Stomach (tissue), 9 donors: ENCODE data around the gene SLC26A1. TPM values are rescaled to one million over a fixed set of nuclear protein-coding genes. Genes with fewer than 3 reads are reported as not detected.

Experiments
- DNase-seq, 2 donors: peaks; one replicate each; pipeline versions ENCODE4 v3.0.0 to v3.0.0-alpha.2; 2013 to 2019
- H3K27ac ChIP-seq, 5 donors: fragments of 200-600 bp in 4 of 5; sonication (generic) in 4 of 5; one replicate each; pipeline ENCODE4 v1.5.1; 2013 to 2019; ENCODE audit warnings: mild to moderate bottlenecking in 1 of 5, moderate library complexity in 1 of 5
- H3K27me3 ChIP-seq, 3 donors: fragments of 200-600 bp; sonication (generic); one replicate each; pipeline ENCODE4 v1.5.1; 2017 to 2019; ENCODE audit warnings: mixed run types in 1 of 3
- H3K36me3 ChIP-seq, 4 donors: fragments of 200-600 bp; sonication (generic); 1 replicate in 3 of 4; 2 replicates in 1 of 4; pipeline ENCODE4 v1.5.1; 2016 to 2019
- H3K4me1 ChIP-seq, 4 donors: fragments of 200-600 bp; sonication (generic); one replicate each; pipeline ENCODE4 v1.5.1; 2016 to 2019
- H3K4me3 ChIP-seq, 4 donors: fragments of 200-600 bp; sonication (generic) in 3 of 4; one replicate each; pipeline ENCODE4 v1.5.1; 2016 to 2019; ENCODE audit warnings: mild to moderate bottlenecking in 1 of 4
- H3K9me3 ChIP-seq, 4 donors: fragments of 200-600 bp; sonication (generic); one replicate each; pipeline ENCODE4 v1.5.1; 2016 to 2019
- EP300 ChIP-seq: sonication (generic); formaldehyde crosslinking; IDR thresholded peaks from one replicate; pipeline ENCODE4 v1.6.1; 2017; ENCODE audit warnings: antibody characterized with exemption
- POLR2A ChIP-seq, 4 donors: fragments of 450-650 bp; IDR thresholded peaks; one replicate each; pipeline ENCODE4 v1.6.1; 2016; ENCODE audit warnings: antibody characterized with exemption in 4 of 4, control low read depth in 2 of 4, mild to moderate bottlenecking in 1 of 4, moderate library complexity in 1 of 4
- POLR2AphosphoS5 ChIP-seq, 3 donors: sonication (generic); formaldehyde crosslinking; IDR thresholded peaks; one replicate each; pipeline ENCODE4 v1.6.1; 2016; ENCODE audit warnings: antibody characterized with exemption in 3 of 3
- WGBS, 5 donors: extraction: QIAGEN DNeasy Blood & Tissue Kit in 3 of 5; methylation state at CpG; one replicate each; pipeline versions ENCODE4 v1.1.5 to v1.1.7; 2013 to 2018; 5-methylcytosine and 5-hydroxymethylcytosine counted together
- intact Hi-C: fragments of 100-400 bp; cut with DNase I; formaldehyde crosslinking; loops from one replicate; pipeline ENCODE4 v1.15.1; 2023; ENCODE audit warnings: low total_unique reads
- polyA plus RNA-seq, 3 donors: library from polyadenylated mRNA; stranded (reverse); fragments of 200-250 nt; gene quantifications; one replicate each; pipeline ENCODE4 v1.2.3, GENCODE V29; 2013
- total RNA-seq, 5 donors: library from RNA; depleted of rRNA; stranded (reverse); fragments of >200 nt; gene quantifications; one replicate each; pipeline versions ENCODE4 v1.1.0 to v1.2.3, GENCODE V29; 2014 to 2016
- TF ChIP-seq, protein P1 (sequence below), 7 experiments: fragments of 450-650 bp in 4 of 7; fragments of 200-600 bp in 3 of 7; sonication (generic) in 3 of 7; IDR thresholded peaks; one replicate each; pipeline ENCODE4 v1.5.1; 2016 to 2019; ENCODE audit warnings: antibody characterized with exemption in 7 of 7, control low read depth in 2 of 7, mild to moderate bottlenecking in 1 of 7
- donor health status: healthy with polysubstance abuse.
- donor health status: Bipolar disorder and iron deficiency.
- donor health status: healthy.

Gene SLC26A1
- total and polyA plus RNA-seq, 8 donors: 0.18 to 8.9 (median 3.5) TPM; not detected in 3

DNA sequence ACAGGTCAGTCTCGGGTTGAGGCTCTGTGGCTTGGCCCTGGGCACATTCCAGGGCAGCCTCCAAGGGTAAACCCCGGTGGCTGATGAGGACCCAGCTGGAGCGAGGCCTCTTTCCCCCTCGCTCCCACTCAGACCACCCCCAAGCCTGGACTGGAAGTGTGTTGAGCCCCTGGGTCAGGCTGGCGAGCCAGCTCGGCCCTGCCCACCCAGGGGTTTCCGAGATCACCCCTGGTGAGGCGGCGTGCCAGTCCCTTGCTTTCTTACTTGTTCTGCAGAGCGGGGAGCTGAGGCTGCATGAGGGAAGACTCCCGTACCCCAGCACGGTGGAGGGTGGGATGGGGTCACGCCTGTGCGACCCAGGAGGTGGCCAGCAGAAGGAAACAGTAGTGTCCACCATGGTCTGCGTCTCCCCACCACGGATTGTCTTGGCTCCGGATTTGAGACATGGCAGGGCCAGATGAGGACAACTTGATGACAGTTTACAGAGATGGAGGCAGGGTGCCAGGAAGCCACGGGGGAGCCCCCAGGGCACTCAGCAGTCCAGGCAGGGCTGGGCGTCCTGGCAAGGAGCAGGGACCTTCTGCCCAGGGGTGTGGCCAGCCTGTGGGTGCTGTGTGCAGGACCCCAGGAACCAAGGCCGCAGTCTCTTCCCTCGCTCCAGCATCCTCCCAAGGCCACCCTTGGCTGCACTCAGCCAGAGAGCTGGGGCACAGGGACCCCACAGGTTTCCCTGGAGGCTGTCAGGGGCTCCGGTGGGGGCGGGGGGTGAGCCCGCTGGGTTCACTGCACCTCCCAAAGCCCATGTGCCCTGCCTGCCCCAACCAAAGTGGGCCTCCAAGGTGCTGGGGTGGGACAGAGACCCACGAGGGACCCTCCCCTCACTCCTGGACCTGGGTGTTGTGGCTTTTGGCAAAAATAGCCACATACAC lies 11.6 kb upstream of the SLC26A1 start:
- Histone ChIP-seq H3K36me3 (no peaks in the 10 kb centered on the region), H3K4me3 (no peak overlapping the region), H3K27me3 (peaks cover 26 to 89% (median 74%) of the 10 kb centered on the region in 3 donors), H3K27ac (no peak overlapping the region), H3K9me3 (peaks cover 0 to 6% (median 0%) of the 10 kb centered on the region in 4 donors), H3K4me1 (peaks cover 23 to 31% (median 30%) of the 10 kb centered on the region in 4 donors)
- intact Hi-C loops: no loop called here
- 78 to 90% (median 80%) methylated on average over 12 to 25 of the region's 25 CpGs for WGBS, 5 donors
- TF ChIP-seq POLR2A (IDR thresholded peaks at IDR 0.05) (no peak), EP300 (no peak), POLR2AphosphoS5 (IDR thresholded peaks at IDR 0.05) (no peak)
- TF ChIP-seq, protein P1, sequence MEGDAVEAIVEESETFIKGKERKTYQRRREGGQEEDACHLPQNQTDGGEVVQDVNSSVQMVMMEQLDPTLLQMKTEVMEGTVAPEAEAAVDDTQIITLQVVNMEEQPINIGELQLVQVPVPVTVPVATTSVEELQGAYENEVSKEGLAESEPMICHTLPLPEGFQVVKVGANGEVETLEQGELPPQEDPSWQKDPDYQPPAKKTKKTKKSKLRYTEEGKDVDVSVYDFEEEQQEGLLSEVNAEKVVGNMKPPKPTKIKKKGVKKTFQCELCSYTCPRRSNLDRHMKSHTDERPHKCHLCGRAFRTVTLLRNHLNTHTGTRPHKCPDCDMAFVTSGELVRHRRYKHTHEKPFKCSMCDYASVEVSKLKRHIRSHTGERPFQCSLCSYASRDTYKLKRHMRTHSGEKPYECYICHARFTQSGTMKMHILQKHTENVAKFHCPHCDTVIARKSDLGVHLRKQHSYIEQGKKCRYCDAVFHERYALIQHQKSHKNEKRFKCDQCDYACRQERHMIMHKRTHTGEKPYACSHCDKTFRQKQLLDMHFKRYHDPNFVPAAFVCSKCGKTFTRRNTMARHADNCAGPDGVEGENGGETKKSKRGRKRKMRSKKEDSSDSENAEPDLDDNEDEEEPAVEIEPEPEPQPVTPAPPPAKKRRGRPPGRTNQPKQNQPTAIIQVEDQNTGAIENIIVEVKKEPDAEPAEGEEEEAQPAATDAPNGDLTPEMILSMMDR (IDR thresholded peaks at IDR 0.05): no peak
- DNase-seq: no peak

DNA sequence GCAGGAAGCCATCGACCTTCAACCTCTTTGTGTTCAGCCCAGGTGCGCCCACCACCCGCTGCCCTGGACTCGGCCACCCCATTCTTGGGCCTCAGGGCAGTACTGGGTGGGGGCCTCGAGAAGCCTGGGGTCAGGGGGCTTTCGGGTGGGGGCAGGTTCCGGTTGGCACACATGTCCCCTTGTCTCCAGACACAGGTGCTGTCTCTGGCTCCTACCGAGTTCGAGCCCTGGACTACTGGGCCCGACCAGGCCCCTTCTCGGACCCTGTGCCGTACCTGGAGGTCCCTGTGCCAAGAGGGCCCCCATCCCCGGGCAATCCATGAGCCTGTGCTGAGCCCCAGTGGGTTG lies 10.8 kb upstream of the SLC26A1 start:
- TF ChIP-seq, protein P1 (IDR thresholded peaks at IDR 0.05): no peak
- TF ChIP-seq EP300: no peak
- TF ChIP-seq POLR2A (IDR thresholded peaks at IDR 0.05): no peak
- no peak for TF ChIP-seq POLR2AphosphoS5 (IDR thresholded peaks at IDR 0.05)
- no peak overlapping the region for H3K4me3 ChIP-seq
- H3K27ac ChIP-seq: no peak overlapping the region
- no peak for DNase-seq
- H3K36me3 ChIP-seq: no peaks in the 10 kb centered on the region
- 79 to 90% (median 86%) methylated on average over 9 to 13 of the region's 13 CpGs for WGBS, 5 donors
- peaks cover 23 to 28% (median 26%) of the 10 kb centered on the region in 4 donors for H3K4me1 ChIP-seq
- H3K9me3 ChIP-seq: peaks cover 0 to 6% (median 0%) of the 10 kb centered on the region in 4 donors
- intact Hi-C loops: no loop called here
- peaks cover 26 to 96% (median 77%) of the 10 kb centered on the region in 3 donors for H3K27me3 ChIP-seq

DNA sequence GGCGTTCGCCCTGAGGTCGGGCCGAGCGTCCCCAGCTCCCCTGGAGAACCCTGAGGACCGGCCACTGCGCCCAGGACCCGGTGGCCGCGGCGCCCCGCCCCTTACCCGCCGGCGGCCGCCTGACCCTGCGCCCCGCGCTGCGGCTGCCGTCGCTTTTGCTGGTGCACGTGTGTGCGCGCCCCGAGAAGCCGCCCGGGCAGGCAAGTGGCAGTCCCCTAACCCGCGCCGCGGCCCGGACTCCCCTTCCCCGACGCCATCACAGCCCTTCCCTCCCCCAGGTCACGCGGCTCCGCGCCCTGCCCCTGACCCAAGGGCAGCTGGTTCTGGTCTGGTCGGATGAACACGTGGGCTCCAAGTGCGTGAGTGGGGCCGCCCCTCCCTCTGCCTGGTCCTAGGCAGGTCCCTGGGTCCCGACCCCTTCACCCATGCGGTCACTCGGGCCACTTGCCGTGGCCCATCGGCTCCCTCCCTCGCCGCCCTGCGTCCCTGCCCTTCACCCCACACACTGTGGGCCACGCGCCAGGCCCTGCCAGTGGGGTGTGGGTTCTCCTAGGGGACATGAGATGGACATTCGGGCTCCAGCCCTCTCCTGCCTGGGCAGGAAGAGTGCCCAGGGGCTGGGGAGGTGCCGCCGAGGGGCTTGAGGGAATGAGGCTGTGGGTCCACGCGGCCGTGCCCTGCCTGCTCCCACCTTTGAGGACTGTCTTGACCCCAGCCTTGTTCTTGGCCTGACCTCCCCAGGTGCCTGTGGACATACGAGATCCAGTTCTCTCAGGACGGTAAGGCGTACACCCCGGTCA lies 10.3 kb upstream of the SLC26A1 start:
- DNase-seq: no peak
- H3K4me1 ChIP-seq: peaks cover 17 to 22% (median 20%) of the 10 kb centered on the region in 4 donors
- 25 to 41% (median 32%) methylated on average over 28 to 63 of the region's 63 CpGs for WGBS, 5 donors
- intact Hi-C loops: no loop called here
- peaks cover 26 to 97% (median 83%) of the 10 kb centered on the region in 3 donors for H3K27me3 ChIP-seq
- peak overlapping the region in 2 of 4 donors; percentile 20 to 39 for H3K4me3 ChIP-seq
- H3K27ac ChIP-seq: no peak overlapping the region
- H3K36me3 ChIP-seq: no peaks in the 10 kb centered on the region
- no peak for TF ChIP-seq EP300
- TF ChIP-seq POLR2A (IDR thresholded peaks at IDR 0.05): no peak
- TF ChIP-seq, protein P1 (IDR thresholded peaks at IDR 0.05): no peak
- no peak for TF ChIP-seq POLR2AphosphoS5 (IDR thresholded peaks at IDR 0.05)
- H3K9me3 ChIP-seq: peaks cover 0 to 6% (median 0%) of the 10 kb centered on the region in 4 donors

DNA sequence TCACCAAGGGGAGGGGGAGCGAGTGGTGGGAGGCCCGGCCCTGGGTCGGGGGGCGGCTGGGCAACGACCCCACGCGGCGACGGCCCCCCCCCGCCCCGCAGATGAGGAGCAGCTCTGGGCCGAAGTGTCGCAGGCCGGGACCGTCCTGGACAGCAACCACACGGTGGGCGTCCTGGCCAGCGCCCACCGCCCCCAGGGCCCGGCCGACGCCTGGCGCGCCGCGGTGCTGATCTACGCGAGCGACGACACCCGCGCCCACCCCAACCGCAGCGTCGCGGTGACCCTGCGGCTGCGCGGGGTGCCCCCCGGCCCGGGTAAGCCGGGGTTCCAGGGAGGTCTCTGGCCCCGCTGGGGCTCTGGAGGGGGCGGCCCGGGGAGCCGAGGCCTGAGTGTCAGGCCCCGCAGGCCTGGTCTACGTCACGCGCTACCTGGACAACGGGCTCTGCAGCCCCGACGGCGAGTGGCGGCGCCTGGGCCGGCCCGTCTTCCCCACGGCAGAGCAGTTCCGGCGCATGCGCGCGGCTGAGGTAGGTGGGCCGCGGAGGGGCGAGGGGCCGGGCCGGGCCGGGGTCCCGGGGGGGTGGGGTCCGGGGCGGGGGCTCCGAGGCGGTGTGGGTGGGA lies 9.5 kb upstream of the SLC26A1 start:
- Histone ChIP-seq H3K27ac (no peak overlapping the region), H3K9me3 (peaks cover 0 to 6% (median 0%) of the 10 kb centered on the region in 4 donors), H3K27me3 (peaks cover 26 to 97% (median 85%) of the 10 kb centered on the region in 3 donors), H3K4me3 (peak overlapping the region in 3 of 4 donors; percentile 12 to 39 (median 20)), H3K4me1 (peaks cover 21 to 30% (median 26%) of the 10 kb centered on the region in 4 donors), H3K36me3 (no peaks in the 10 kb centered on the region)
- DNase-seq: no peak
- TF ChIP-seq POLR2AphosphoS5 (IDR thresholded peaks at IDR 0.05) (no peak), POLR2A (IDR thresholded peaks at IDR 0.05) (no peak), EP300 (no peak)
- TF ChIP-seq, protein P1 (IDR thresholded peaks at IDR 0.05): no peak
- intact Hi-C loops: no loop called here
- 0 to 3% (median 3%) methylated on average over 1 to 75 of the region's 75 CpGs; no CpG with 5 or more reads in 1 of the 5 donors for WGBS, 5 donors
